K562 (cell line): ENCODE results near the gene RPH3AL.

Source experiments
- CEBPB ChIP-seq: fragments of 450-650 bp; IDR thresholded peaks from 2 replicates; pipeline ENCODE4 v1.6.1; 2016; ENCODE audit warnings: missing genetic modification characterization, missing compliant biosample characterization
- EP300 ChIP-seq: IDR thresholded peaks from 2 replicates; pipeline ENCODE4 v1.6.1; 2012; ENCODE audit warnings: low read length, improper control_type of control experiment
- MXI1 ChIP-seq: IDR thresholded peaks from 2 replicates; pipeline ENCODE4 v1.6.1; 2011; ENCODE audit warnings: low read depth, mild to moderate bottlenecking, improper control_type of control experiment, low read length
- SPI1 ChIP-seq: IDR thresholded peaks from 2 replicates; pipeline ENCODE4 v1.6.1; 2011; ENCODE audit warnings: low read depth, low read length, control low read depth, borderline replicate concordance
- TF ChIP-seq, protein P1 (sequence below), 3 experiments: IDR thresholded peaks in 2 of 3; conservative IDR thresholded peaks in 1 of 3; 2 replicates each; pipeline ENCODE4 v1.5.1; 2011 to 2012; ENCODE audit warnings: low read length in 3 of 3, mild to moderate bottlenecking in 3 of 3, control low read depth in 2 of 3, improper control_type of control experiment in 1 of 3, inconsistent platforms in 1 of 3, low read depth in 1 of 3, mixed read lengths in 1 of 3, moderate library complexity in 1 of 3; ENCODE audit not compliant: insufficient read depth in 2 of 3

DNA sequence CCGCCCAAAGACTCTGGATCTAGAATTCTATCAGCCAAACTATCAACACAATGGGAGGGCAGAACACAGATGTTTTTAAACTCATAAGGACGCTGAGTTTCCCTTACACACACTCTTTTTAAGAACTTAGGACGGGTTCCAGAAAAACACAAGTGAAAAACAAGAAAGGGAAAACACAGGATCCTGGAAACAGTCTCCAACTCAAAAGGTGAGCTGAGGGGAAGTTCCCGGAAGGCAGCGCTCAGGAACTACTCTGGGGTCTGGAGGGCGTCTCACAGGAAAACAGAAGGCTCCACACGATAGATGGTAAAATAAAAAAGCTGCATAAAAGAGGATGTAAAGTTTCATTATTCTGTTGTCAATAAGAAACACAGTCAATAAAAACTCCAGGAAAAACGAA lies 91.0 kb downstream of the RPH3AL start:
- no peak for TF ChIP-seq MXI1
- TF ChIP-seq CEBPB (tag): no peak
- TF ChIP-seq SPI1: no peak
- no peak for TF ChIP-seq EP300
- TF ChIP-seq, protein P1, sequence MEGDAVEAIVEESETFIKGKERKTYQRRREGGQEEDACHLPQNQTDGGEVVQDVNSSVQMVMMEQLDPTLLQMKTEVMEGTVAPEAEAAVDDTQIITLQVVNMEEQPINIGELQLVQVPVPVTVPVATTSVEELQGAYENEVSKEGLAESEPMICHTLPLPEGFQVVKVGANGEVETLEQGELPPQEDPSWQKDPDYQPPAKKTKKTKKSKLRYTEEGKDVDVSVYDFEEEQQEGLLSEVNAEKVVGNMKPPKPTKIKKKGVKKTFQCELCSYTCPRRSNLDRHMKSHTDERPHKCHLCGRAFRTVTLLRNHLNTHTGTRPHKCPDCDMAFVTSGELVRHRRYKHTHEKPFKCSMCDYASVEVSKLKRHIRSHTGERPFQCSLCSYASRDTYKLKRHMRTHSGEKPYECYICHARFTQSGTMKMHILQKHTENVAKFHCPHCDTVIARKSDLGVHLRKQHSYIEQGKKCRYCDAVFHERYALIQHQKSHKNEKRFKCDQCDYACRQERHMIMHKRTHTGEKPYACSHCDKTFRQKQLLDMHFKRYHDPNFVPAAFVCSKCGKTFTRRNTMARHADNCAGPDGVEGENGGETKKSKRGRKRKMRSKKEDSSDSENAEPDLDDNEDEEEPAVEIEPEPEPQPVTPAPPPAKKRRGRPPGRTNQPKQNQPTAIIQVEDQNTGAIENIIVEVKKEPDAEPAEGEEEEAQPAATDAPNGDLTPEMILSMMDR (IDR thresholded peaks at IDR 0.05 in 2 of 3, conservative IDR thresholded peaks at IDR 0.05 in 1 of 3; ENCODE audit: insufficient read depth in 2 of 3, low read depth in 1 of 3, low read length in 3 of 3): no peak
